ENCODE results near the gene LENG1.
A peak's percentile ranks its signal among the peaks of the same experiment; 100 is the strongest.

Gene LENG1

DNA sequence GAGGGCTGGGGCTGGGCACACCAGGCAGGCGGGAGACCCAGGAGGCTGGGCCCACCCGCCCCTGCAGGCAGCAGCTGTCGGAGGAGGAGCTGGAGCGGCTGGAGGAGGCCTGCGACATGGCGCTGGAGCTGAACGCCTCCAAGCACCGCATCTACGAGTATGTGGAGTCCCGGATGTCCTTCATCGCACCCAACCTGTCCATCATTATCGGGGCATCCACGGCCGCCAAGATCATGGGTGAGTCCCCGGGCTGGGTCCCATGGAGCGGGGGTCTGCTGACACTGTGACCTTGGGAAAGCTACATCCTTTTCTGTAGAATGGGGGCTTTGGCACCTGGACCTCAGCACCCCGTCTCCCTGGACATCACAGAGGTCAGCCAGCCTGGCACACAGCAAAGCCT lies 35.8 kb downstream of the LENG1 start:
- DNase-seq (ENCODE audit: low read depth), result no peak
- no peaks in the 10 kb centered on the region for H3K4me1 ChIP-seq (ENCODE audit: control insufficient read depth, insufficient read depth, low read length)
- H3K27me3 ChIP-seq (replicated peaks; ENCODE audit: control insufficient read depth, insufficient read depth, low read length), result no peaks in the 10 kb centered on the region
- H3K4me3 ChIP-seq (ENCODE audit: low read length), result no peak overlapping the region
- no peak overlapping the region for H3K9ac ChIP-seq (ENCODE audit: low read length)
- peaks cover 84% of the 10 kb centered on the region for H3K36me3 ChIP-seq (ENCODE audit: control insufficient read depth, insufficient read depth, low read length, severe bottlenecking)
- no peaks in the 10 kb centered on the region for H3K9me3 ChIP-seq (ENCODE audit: control insufficient read depth, low read length)

DNA sequence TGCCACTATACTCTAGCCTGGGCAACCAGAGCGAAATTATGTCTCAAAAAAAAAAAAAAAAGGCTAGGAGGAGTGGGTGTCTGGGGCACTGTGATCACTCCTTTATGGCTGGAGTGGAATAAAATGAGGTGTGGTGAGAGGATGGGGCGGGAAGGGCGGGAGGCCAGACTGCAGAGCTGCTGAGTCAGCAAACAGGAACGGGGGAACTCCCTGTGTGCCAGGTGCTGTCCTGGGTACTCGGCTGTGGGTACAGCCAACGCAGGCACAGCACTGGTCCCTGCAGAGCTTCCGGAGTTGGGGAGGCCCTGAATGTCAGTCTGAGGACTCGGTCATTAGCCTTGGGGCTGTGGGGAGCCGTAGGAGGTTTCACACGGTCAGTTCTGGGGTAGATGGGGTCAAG lies 38.3 kb downstream of the LENG1 start:
- Histone ChIP-seq H3K27me3 (replicated peaks; ENCODE audit: control insufficient read depth, insufficient read depth, low read length) (no peaks in the 10 kb centered on the region), H3K4me3 (ENCODE audit: low read length) (no peak overlapping the region), H3K4me1 (ENCODE audit: control insufficient read depth, insufficient read depth, low read length) (peaks cover 4% of the 10 kb centered on the region), H3K9me3 (ENCODE audit: control insufficient read depth, low read length) (no peaks in the 10 kb centered on the region), H3K9ac (ENCODE audit: low read length) (no peak overlapping the region), H3K36me3 (ENCODE audit: control insufficient read depth, insufficient read depth, low read length, severe bottlenecking) (peaks cover 72% of the 10 kb centered on the region)
- DNase-seq (ENCODE audit: low read depth), result no peak

DNA sequence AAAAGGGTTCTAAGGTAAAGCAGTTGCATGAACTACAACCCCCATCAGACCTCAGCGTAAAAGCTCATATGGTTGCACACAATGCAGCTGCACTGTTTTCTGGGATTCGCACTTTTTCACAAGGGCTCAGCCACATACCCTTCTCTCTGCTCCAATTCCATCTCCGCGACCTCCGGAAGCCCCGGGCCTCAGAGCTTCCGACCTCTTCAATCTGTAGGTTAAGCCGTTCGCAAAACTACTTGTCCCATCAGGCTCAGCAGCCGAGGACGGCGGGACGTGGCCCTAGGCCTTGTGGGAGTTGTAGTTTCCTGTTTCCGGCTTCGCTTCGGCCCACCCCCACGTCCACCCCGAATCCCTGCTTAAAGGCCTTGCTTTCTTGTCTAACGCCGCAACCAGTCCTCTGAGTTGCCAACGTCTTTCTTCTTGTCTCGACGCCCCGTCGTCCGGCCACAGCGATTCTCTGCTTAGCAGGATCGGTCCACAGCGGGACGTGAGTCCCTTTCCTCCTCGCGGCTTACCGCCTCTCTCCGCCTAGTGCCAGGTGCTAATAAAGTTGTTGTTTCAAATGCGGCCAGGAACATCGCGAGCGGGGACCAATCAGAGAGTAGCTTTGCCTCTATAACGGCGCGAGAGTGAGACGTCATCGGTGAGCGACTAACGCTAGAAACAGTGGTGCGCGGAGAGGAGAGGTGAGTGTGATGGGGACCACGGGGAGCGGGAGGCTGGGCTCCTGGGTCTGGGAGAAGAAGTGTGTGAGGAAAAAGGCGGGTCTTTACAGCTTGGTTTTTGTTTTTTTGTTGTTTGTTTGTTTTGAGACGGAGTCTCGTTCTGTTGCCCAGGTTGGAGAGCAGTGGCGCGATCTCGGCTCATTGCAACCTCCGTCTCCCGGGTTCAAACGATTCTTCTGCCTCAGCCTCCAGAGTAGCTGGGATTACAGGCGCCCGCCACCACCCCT lies 44.1 kb downstream of the LENG1 start, which contains the start of the genes PRPF31 and TFPT:
Gene PRPF31, plus strand, starts transcription at position 646 of the 955 bp plus-strand sequence. CDS start 2,525 bp downstream, outside the sequence.
Gene TFPT, minus strand, starts transcription at position 549 of the 955 bp plus-strand sequence. Its CDS starts 388 bp downstream, at position 161.
- peak; percentile 100 for DNase-seq (ENCODE audit: low read depth)
- H3K36me3 ChIP-seq (ENCODE audit: control insufficient read depth, insufficient read depth, low read length, severe bottlenecking), result peaks cover 27% of the 10 kb centered on the region
- no peaks in the 10 kb centered on the region for H3K27me3 ChIP-seq (replicated peaks; ENCODE audit: control insufficient read depth, insufficient read depth, low read length)
- peak within 1 kb of the TSS; percentile 90 for H3K4me3 ChIP-seq (ENCODE audit: low read length)
- peak within 1 kb of the TSS; percentile 93 for H3K9ac ChIP-seq (ENCODE audit: low read length)
- peaks cover 12% of the 10 kb centered on the region for H3K4me1 ChIP-seq (ENCODE audit: control insufficient read depth, insufficient read depth, low read length)
- no peaks in the 10 kb centered on the region for H3K9me3 ChIP-seq (ENCODE audit: control insufficient read depth, low read length)

DNA sequence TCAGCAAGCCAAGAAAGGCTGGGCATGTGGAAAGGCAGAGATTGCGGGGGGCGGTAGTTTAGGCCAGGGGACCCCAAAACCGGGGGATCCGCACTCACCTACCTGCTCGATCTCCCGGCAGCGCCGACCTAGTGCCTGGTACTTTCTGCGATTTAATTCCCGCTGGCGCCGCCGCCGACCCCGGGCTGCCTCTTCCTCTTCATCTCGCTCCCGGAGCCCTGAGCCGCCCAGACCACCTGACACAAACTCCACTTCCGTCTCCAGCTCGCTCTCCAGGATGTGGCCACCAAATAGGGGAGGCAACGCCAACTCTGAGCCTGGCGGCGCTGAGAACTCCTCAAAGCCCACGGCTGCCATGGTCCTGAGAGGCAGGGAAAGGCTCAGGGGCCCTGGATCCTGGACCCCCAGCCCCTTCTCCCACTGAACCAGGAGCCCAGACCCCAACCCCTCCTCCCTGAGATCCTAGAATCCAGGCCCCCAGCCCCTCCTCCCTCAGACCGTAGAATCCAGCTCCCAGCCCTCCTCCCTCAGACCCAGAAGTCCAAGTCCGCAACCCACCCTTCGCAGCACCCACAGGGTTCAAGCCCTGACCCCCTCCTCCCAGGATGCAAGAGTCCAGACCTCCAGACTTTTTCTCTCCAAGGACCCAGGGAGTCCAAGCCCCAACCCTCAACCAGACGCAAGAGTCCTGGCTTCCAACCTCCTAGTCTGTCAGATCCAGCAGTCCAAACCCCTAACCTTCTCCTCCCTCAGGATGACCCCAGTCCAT lies 45.0 kb downstream of the LENG1 start:
- Histone ChIP-seq H3K9ac (ENCODE audit: low read length) (peak overlapping the region; percentile 93), H3K36me3 (ENCODE audit: control insufficient read depth, insufficient read depth, low read length, severe bottlenecking) (peaks cover 27% of the 10 kb centered on the region), H3K27me3 (replicated peaks; ENCODE audit: control insufficient read depth, insufficient read depth, low read length) (no peaks in the 10 kb centered on the region), H3K4me3 (ENCODE audit: low read length) (peak overlapping the region; percentile 90), H3K9me3 (ENCODE audit: control insufficient read depth, low read length) (no peaks in the 10 kb centered on the region), H3K4me1 (ENCODE audit: control insufficient read depth, insufficient read depth, low read length) (peaks cover 12% of the 10 kb centered on the region)
- peak; percentile 12 for DNase-seq (ENCODE audit: low read depth)

DNA sequence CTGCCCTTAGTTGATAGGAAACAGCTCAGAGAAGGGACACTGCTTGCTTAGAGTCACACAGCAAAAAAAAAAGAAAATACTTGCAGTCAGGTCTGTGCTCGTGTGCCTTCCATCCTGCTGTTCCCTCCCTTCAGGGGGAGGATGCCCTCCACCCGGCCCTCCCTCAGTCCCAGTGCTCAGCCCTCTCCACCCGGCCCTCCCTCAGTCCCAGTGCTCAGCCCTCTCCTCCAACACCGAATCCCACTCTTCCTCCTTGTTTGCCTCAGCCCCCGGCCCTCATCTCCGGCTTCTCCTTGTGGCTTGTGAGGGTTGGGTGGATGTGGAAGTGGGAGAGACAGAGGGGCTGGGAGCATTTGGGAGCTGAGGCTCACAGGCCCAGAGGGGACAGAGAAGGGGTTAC lies 49.9 kb downstream of the LENG1 start:
- no peak for DNase-seq (ENCODE audit: low read depth)
- H3K27me3 ChIP-seq (replicated peaks; ENCODE audit: control insufficient read depth, insufficient read depth, low read length), result no peaks in the 10 kb centered on the region
- H3K9me3 ChIP-seq (ENCODE audit: control insufficient read depth, low read length), result no peaks in the 10 kb centered on the region
- peaks cover 7% of the 10 kb centered on the region for H3K4me1 ChIP-seq (ENCODE audit: control insufficient read depth, insufficient read depth, low read length)
- no peak overlapping the region for H3K4me3 ChIP-seq (ENCODE audit: low read length)
- H3K36me3 ChIP-seq (ENCODE audit: control insufficient read depth, insufficient read depth, low read length, severe bottlenecking), result peaks cover 54% of the 10 kb centered on the region
- H3K9ac ChIP-seq (ENCODE audit: low read length), result no peak overlapping the region

DNA sequence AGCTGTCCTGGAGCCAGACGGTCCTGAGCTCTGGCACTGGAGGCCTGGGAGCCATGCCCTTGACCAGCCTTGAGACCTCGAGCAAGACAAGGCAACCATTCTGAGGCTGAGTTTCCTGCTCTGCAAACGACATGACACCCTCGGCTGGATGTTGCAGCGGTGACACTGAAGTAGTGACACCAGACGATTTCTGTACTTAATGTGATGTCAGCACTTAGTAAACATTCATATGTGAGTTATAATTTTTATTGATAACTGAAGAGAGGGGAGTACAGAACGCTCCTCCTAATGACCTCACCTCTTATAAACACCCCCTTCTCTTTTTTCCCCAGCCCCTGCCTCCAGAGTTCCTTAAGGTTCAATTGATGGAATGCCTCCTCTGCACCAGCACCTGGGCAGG lies 51.0 kb downstream of the LENG1 start:
- Histone ChIP-seq H3K4me1 (ENCODE audit: control insufficient read depth, insufficient read depth, low read length) (peaks cover under 1% of the 10 kb centered on the region), H3K4me3 (ENCODE audit: low read length) (no peak overlapping the region), H3K36me3 (ENCODE audit: control insufficient read depth, insufficient read depth, low read length, severe bottlenecking) (peaks cover 54% of the 10 kb centered on the region), H3K9me3 (ENCODE audit: control insufficient read depth, low read length) (no peaks in the 10 kb centered on the region), H3K9ac (ENCODE audit: low read length) (no peak overlapping the region), H3K27me3 (replicated peaks; ENCODE audit: control insufficient read depth, insufficient read depth, low read length) (no peaks in the 10 kb centered on the region)
- no peak for DNase-seq (ENCODE audit: low read depth)

DNA sequence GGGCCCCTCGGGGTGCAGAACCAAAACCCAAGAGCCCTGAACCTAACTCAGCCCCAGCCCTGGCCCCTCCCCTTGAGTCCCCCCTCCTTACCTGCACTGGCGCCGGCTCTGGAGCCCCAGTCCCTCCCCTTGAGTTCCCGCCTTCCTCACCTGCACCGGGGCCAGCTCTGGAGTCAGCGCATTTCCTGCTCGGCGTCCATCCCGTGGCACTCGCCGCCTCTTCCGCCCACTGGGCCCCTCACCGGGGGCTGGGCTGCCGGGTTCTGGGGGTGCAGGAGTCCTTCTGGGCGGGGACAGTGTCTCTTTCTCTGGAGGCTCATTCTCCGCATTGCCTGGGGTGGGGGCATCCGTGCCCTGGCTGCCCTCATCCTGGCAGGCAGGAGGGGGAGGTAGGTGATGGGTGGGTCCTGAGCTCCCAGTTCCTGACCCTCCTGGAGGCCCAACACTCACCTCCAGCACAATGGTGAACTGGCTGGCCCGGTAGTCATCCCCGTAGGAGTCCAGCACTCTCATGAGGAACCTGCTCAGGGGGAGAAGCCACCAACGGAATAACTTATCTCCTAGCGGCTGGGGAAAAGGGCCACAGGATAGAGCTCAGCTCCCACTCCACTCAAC lies 51.5 kb downstream of the LENG1 start:
- no peak for DNase-seq (ENCODE audit: low read depth)
- Histone ChIP-seq H3K9me3 (ENCODE audit: control insufficient read depth, low read length) (no peaks in the 10 kb centered on the region), H3K4me1 (ENCODE audit: control insufficient read depth, insufficient read depth, low read length) (peaks cover 3% of the 10 kb centered on the region), H3K4me3 (ENCODE audit: low read length) (no peak overlapping the region), H3K9ac (ENCODE audit: low read length) (no peak overlapping the region), H3K36me3 (ENCODE audit: control insufficient read depth, insufficient read depth, low read length, severe bottlenecking) (peaks cover 54% of the 10 kb centered on the region), H3K27me3 (replicated peaks; ENCODE audit: control insufficient read depth, insufficient read depth, low read length) (no peaks in the 10 kb centered on the region)

DNA sequence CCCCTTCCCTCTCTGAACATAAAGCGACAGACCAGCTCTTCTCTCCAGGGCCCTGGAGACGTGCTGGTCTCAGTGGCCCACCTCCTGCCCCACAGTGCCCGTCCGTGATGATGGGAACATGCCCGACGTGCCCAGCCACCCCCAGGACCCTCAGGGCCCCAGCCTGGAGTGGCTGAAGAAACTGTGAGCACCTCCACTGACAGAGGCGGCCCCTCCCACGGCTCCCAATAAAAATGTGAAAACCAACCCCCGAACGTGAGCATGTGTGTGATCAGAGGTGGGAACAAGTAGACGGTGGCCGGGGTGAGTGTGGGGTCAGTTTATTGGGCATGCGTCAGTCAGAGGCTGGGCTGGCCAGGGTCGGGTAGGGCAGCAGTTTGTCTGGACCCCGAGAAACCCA lies 52.8 kb downstream of the LENG1 start:
- H3K36me3 ChIP-seq (ENCODE audit: control insufficient read depth, insufficient read depth, low read length, severe bottlenecking), result peaks cover 54% of the 10 kb centered on the region

DNA sequence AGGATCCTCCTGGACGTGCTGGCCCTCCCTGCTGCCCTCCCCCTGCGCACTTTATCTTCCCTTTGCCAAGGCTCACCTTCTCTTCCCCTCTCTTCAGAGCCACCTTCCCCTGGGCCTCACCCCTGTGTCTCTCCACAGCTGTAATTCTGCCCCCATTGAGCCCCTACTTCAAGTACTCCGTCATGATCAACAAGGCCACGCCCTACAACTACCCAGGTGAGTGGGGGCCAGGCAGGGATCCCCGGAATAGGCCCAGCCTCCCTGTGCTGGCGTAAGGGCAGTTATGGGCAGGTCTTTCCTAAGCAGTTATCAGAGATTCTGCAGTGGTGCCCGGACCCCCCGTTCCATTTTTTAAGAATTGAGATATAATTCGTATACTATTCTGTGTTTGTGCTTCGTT lies 53.7 kb downstream of the LENG1 start:
- no peak for DNase-seq (ENCODE audit: low read depth)
- H3K9ac ChIP-seq (ENCODE audit: low read length), result no peak overlapping the region
- H3K27me3 ChIP-seq (replicated peaks; ENCODE audit: control insufficient read depth, insufficient read depth, low read length), result no peaks in the 10 kb centered on the region
- H3K4me1 ChIP-seq (ENCODE audit: control insufficient read depth, insufficient read depth, low read length), result peaks cover 7% of the 10 kb centered on the region
- no peak overlapping the region for H3K4me3 ChIP-seq (ENCODE audit: low read length)
- peaks cover 51% of the 10 kb centered on the region for H3K36me3 ChIP-seq (ENCODE audit: control insufficient read depth, insufficient read depth, low read length, severe bottlenecking)
- H3K9me3 ChIP-seq (ENCODE audit: control insufficient read depth, low read length), result no peaks in the 10 kb centered on the region

More for the DNA sequence above, 52.8 kb downstream of the LENG1 start:
- H3K4me3 ChIP-seq (ENCODE audit: low read length), result no peak overlapping the region
- H3K4me1 ChIP-seq (ENCODE audit: control insufficient read depth, insufficient read depth, low read length), result peaks cover 7% of the 10 kb centered on the region
- no peaks in the 10 kb centered on the region for H3K9me3 ChIP-seq (ENCODE audit: control insufficient read depth, low read length)
- H3K27me3 ChIP-seq (replicated peaks; ENCODE audit: control insufficient read depth, insufficient read depth, low read length), result no peaks in the 10 kb centered on the region
- no peak overlapping the region for H3K9ac ChIP-seq (ENCODE audit: low read length)
- no peak for DNase-seq (ENCODE audit: low read depth)
